Measurements from ENCODE around the gene XPA. TPM values are rescaled to one million over a fixed set of nuclear protein-coding genes. Genes with fewer than 3 reads are reported as not detected.

Gene XPA
- polyA plus RNA-seq, 2 of the 4 experiments (the other 2 are of a cell fraction) = 8.0 to 14.0 TPM

DNA sequence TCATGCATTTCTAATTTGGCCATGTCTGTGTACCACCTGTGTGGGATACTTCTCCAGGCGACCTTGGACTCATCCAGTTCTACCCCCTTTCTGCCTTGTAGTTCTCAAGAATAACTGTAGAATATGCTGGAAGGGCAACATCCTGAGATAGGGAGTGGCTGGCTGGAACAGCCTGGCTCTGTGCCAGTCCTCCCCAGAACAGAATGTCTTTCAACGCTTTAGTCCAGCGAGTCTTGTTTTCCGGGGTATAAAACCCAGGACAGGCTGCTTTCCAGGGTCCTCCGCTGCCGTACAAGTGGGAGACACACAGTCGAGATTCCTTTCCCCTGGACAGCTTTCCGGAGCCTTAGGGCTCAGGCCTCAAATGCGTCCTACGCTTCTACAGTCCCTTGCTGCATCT lies 45.4 kb upstream of the XPA start:
- ATAC-seq (no peak), FAIRE-seq (no peak), DNase-seq (ENCODE audit: low read depth in 1 of 2, low spot score in 1 of 2) (no peak)
- TF ChIP-seq TFCP2L1 (CRISPR knock-in tag; IDR thresholded peaks at IDR 0.05) (no peak), ATOH8 (CRISPR knock-in tag; IDR thresholded peaks at IDR 0.05; ENCODE audit: low read depth) (no peak), HEYL (CRISPR knock-in tag; IDR thresholded peaks at IDR 0.05) (no peak), CEBPB (IDR thresholded peaks at IDR 0.05) (no peak), HOXB13 (CRISPR knock-in tag; IDR thresholded peaks at IDR 0.05; ENCODE audit: low read depth) (no peak), JUNB (IDR thresholded peaks at IDR 0.05) (no peak), EHF (CRISPR knock-in tag; IDR thresholded peaks at IDR 0.05) (no peak), CBX8 (IDR thresholded peaks at IDR 0.05) (no peak), ZNF302 (CRISPR knock-in tag; IDR thresholded peaks at IDR 0.05) (no peak)
- Histone ChIP-seq H3K27ac (no peak overlapping the region), H3K4me1 (peaks cover 7% of the 10 kb centered on the region; the same call in 2 of the 3 replicates), H3K4me3 (no peak overlapping the region), H3K4me2 (no peak overlapping the region), H3K9me3 (peaks cover 8% of the 10 kb centered on the region; the same call in 2 of the 3 replicates)
- POLR2A ChIA-PET = no interaction called here
- CTCF ChIA-PET = no interaction called here
- 72% methylated on average over 10 of the region's 10 CpGs for WGBS (ENCODE audit: missing lambda C conversion rate)

GRCh38 chr9:97741947-97742346 lies 44.8 kb upstream of the XPA start:
- DNase-seq (ENCODE audit: low read depth in 1 of 2, low spot score in 1 of 2) (no peak), FAIRE-seq (no peak), ATAC-seq (no peak)
- Histone ChIP-seq H3K4me1 (peaks cover under 1% of the 10 kb centered on the region; the same call in 1 of the 3 replicates), H3K4me2 (no peak overlapping the region), H3K4me3 (no peak overlapping the region), H3K27ac (no peak overlapping the region), H3K9me3 (peaks cover 8% of the 10 kb centered on the region; the same call in 2 of the 3 replicates)
- WGBS (ENCODE audit: missing lambda C conversion rate) = 69% methylated on average over 6 of the region's 6 CpGs
- ChIA-PET CTCF (no interaction called here), POLR2A (no interaction called here)
- no peak for TF ChIP-seq TFCP2L1 (CRISPR knock-in tag; IDR thresholded peaks at IDR 0.05)
- no peak for TF ChIP-seq EHMT2 (IDR thresholded peaks at IDR 0.05; ENCODE audit: low read depth)
- TF ChIP-seq MAZ (IDR thresholded peaks at IDR 0.05; ENCODE audit: borderline replicate concordance, low read depth, low read length) = no peak
- TF ChIP-seq CHD4 (IDR thresholded peaks at IDR 0.05; ENCODE audit: borderline replicate concordance) = no peak
- TF ChIP-seq ZFP36 (IDR thresholded peaks at IDR 0.05; ENCODE audit: borderline replicate concordance, partially characterized antibody) = no peak
- no peak for TF ChIP-seq CBX2 (IDR thresholded peaks at IDR 0.05; ENCODE audit: borderline replicate concordance, low read depth)
- TF ChIP-seq ZNF302 (CRISPR knock-in tag; IDR thresholded peaks at IDR 0.05) = no peak
- TF ChIP-seq RCOR1 (IDR thresholded peaks at IDR 0.05; ENCODE audit: low read depth, low read length) = no peak
- TF ChIP-seq RFX5 (IDR thresholded peaks at IDR 0.05) = no peak
- TF ChIP-seq USF2 (IDR thresholded peaks at IDR 0.05) = no peak
- TF ChIP-seq FOSL2 (IDR thresholded peaks at IDR 0.05) = no peak
- TF ChIP-seq FOSL2 (CRISPR knock-in tag; IDR thresholded peaks at IDR 0.05) = no peak
- TF ChIP-seq POLR2AphosphoS2 (conservative IDR thresholded peaks at IDR 0.05; ENCODE audit: low read length) = no peak
- TF ChIP-seq MYC (IDR thresholded peaks at IDR 0.05; ENCODE audit: borderline replicate concordance, low read length) = no peak
- no peak for TF ChIP-seq SREBF2 (IDR thresholded peaks at IDR 0.05)
- no peak for TF ChIP-seq NFE2L2 (conservative IDR thresholded peaks at IDR 0.05; ENCODE audit: low read length)
- no peak for TF ChIP-seq CHD2 (IDR thresholded peaks at IDR 0.05; ENCODE audit: low read length, partially characterized antibody)
- TF ChIP-seq KDM5A (IDR thresholded peaks at IDR 0.05) = no peak
- no peak for TF ChIP-seq HOXB5 (CRISPR knock-in tag; IDR thresholded peaks at IDR 0.05)
- no peak for TF ChIP-seq BHLHE40 (IDR thresholded peaks at IDR 0.05; ENCODE audit: low read depth, low read length)
